ENCODE data around the gene TAF3. TPM values are rescaled to one million over a fixed set of nuclear protein-coding genes. Genes with fewer than 3 reads are reported as not detected.
"Not testable (repeated sequence)": the region's sequence is repeated elsewhere in the genome, so short reads cannot be mapped to it uniquely, and the experiment has no call there.

TAF3 gene
- total RNA-seq, 1 donor from 2014 or later, result 12.6 TPM

DNA sequence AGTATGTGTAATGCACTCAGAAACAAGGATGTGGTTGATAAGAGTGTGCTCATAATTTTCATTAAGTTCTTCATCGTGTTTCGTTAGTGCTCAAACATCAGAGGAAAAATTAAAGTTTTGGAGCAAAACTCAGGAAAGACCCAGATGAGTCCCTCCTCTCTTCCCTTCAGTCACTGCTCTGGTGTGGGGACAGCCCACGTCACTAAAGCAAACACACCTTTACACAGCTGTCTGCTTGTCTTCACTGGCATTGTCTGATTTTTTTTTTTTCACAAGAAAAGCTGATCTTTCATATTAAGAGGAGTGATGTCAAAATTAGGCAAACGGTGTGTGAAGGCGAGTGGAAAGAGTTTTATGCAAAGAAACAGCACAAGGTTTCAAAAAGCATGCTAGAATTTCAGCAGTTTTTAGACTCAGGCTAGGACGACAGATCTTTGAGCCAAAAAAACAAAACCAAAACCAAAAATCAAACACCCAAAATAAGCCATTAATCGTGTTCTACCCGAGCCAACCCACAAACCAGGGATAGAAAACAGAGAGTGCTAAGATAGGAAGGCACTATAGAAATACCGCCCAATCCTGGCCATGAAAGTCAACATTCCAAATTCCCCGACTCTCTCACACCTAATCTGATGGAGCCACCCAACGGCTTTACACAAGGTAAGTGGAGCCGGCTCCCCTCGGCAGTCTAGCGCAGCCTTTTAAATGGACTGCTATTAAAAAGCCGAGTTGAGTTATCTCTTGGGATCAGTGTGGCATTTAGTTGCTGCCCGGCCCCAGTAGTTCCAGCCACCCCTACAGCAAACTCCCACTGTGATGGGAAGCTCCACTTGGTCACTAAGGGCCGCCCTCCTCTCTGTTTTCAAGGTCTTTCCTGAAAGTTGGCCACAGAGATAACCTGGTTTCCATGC, 208.3 kb downstream of the TAF3 start:
- intact Hi-C loops (cut with micrococcal nuclease), result no loop called here
- ATAC-seq (ENCODE audit: low read depth) (no peak), DNase-seq (no peak)
- peak overlapping the region; percentile 21 for H3K4me3 Mint-ChIP-seq
- H3K4me1 Mint-ChIP-seq, result no peaks in the 10 kb centered on the region
- no peaks in the 10 kb centered on the region for H3K9me3 Mint-ChIP-seq
- POLR2A ChIA-PET, result no interaction called here
- no peaks in the 10 kb centered on the region for H3K36me3 Mint-ChIP-seq (ENCODE audit: low read depth)
- H3K27me3 Mint-ChIP-seq, result peaks cover 16% of the 10 kb centered on the region
- TF ChIP-seq, protein P1, sequence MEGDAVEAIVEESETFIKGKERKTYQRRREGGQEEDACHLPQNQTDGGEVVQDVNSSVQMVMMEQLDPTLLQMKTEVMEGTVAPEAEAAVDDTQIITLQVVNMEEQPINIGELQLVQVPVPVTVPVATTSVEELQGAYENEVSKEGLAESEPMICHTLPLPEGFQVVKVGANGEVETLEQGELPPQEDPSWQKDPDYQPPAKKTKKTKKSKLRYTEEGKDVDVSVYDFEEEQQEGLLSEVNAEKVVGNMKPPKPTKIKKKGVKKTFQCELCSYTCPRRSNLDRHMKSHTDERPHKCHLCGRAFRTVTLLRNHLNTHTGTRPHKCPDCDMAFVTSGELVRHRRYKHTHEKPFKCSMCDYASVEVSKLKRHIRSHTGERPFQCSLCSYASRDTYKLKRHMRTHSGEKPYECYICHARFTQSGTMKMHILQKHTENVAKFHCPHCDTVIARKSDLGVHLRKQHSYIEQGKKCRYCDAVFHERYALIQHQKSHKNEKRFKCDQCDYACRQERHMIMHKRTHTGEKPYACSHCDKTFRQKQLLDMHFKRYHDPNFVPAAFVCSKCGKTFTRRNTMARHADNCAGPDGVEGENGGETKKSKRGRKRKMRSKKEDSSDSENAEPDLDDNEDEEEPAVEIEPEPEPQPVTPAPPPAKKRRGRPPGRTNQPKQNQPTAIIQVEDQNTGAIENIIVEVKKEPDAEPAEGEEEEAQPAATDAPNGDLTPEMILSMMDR (IDR thresholded peaks at IDR 0.05), result no peak
- CTCF ChIA-PET, result no interaction called here
- H3K27ac Mint-ChIP-seq, result no peak overlapping the region

- DNase-seq; intact Hi-C loops (cut with micrococcal nuclease); H3K4me1 Mint-ChIP-seq; H3K4me3 Mint-ChIP-seq; ATAC-seq (ENCODE audit: low read depth); H3K36me3 Mint-ChIP-seq (ENCODE audit: low read depth); CTCF ChIA-PET; H3K9me3 Mint-ChIP-seq; POLR2A ChIA-PET; H3K27ac Mint-ChIP-seq: not testable (repeated sequence)
- H3K27me3 Mint-ChIP-seq, result peaks cover 41% of the 10 kb centered on the region
Measured at GRCh38 chr10:8031211-8031610, 212.9 kb downstream of the TAF3 start.

- Mint-ChIP-seq H3K27me3 (peaks cover 40% of the 10 kb centered on the region), H3K4me3 (no peak overlapping the region)
Measured at GRCh38 chr10:8032558-8032957, 214.3 kb downstream of the TAF3 start.

DNA sequence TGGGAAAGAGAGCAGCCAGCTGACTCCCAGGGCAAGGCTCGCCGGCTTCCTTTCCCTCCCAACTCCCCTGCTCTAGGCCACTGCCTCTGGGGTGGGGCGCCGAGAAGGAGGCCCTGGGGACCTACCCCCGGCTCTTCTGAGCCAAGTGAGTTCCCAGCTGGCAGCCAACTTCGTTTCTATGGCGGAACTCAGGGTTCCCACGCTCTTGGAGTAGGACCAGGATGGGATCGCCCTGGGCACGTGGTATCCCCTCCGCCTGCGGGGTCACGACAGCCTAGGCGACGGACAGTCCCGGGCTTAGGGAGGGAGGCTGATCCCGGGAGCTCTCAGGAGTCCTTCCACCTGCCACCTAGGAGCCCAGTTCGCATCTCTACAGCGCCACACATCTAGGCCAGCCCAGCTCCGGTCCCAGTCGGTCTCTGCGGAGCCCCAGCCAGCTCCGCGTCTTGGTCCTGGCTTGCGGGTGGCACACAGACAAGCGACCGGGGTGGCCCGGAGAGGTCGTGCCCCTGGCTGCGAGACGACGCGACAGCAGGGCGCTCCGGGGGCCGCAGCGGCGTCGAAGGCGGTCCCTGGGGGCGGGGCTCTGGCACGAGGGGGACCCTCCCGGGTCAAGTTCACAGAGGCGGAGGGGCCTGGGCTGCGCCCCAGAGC, 215.6 kb downstream of the TAF3 start:
- H3K9me3 Mint-ChIP-seq, result peaks cover 7% of the 10 kb centered on the region
- TF ChIP-seq, protein P1 (IDR thresholded peaks at IDR 0.05), result no peak
- no peak for ATAC-seq (ENCODE audit: low read depth)
- peaks cover 6% of the 10 kb centered on the region for H3K4me1 Mint-ChIP-seq
- CTCF ChIA-PET, result no interaction called here
- H3K36me3 Mint-ChIP-seq (ENCODE audit: low read depth), result no peaks in the 10 kb centered on the region
- intact Hi-C loops (cut with micrococcal nuclease), result no loop called here
- POLR2A ChIA-PET, result interaction anchor here (1.0 kb wide), 1 partner anchor 15 kb away, joined by 3 read pairs; no protein-coding TSS in a partner anchor
- no peak overlapping the region for H3K27ac Mint-ChIP-seq
- H3K4me3 Mint-ChIP-seq, result no peak overlapping the region
- peaks cover 51% of the 10 kb centered on the region for H3K27me3 Mint-ChIP-seq
- no peak for DNase-seq

More at GRCh38 chr10:8032558-8032957, 214.3 kb downstream of the TAF3 start:
- Mint-ChIP-seq H3K27ac (no peak overlapping the region), H3K9me3 (no peaks in the 10 kb centered on the region), H3K4me1 (peaks cover 6% of the 10 kb centered on the region), H3K36me3 (ENCODE audit: low read depth) (no peaks in the 10 kb centered on the region)
- TF ChIP-seq, protein P1 (IDR thresholded peaks at IDR 0.05), result no peak
- CTCF ChIA-PET, result no interaction called here
- intact Hi-C loops (cut with micrococcal nuclease), result no loop called here
- ATAC-seq (ENCODE audit: low read depth) (no peak), DNase-seq (no peak)
- POLR2A ChIA-PET, result no interaction called here

DNA sequence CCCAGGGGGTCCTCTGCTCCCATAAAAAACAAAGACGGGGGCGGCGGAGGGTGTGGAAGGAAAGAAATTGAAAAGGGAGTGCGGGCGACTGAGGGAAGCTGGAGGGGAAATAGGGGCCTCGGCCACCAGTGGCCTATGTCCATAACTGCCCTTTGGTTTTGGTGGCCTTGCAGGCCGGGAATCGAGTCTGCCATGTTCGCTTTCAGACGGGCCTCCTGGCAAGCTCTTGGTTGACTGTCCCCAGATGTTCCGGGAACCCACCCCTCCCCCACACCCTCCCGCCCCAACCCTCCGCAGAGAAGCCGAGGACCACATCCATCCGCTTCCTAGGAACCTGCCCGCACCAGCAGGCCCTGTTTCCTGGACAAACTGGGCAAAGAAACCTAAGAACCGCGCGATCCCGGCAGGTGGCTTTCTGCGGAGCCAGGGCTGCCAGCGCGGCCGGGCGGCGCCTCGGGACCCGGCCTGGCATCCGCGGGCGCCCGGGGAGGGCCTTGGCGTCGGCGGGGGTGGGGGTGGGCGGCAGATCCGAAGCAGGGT, 216.2 kb downstream of the TAF3 start:
- Mint-ChIP-seq H3K9me3 (peaks cover 9% of the 10 kb centered on the region), H3K4me1 (peaks cover 8% of the 10 kb centered on the region), H3K27ac (no peak overlapping the region), H3K36me3 (ENCODE audit: low read depth) (no peaks in the 10 kb centered on the region), H3K4me3 (no peak overlapping the region), H3K27me3 (peaks cover 57% of the 10 kb centered on the region)
- TF ChIP-seq, protein P1 (IDR thresholded peaks at IDR 0.05), result no peak
- ChIA-PET POLR2A (interaction anchor here (1.0 kb wide), 1 partner anchor 15 kb away, joined by 3 read pairs; no protein-coding TSS in a partner anchor), CTCF (no interaction called here)
- no peak for ATAC-seq (ENCODE audit: low read depth)
- DNase-seq, result no peak
- intact Hi-C loops (cut with micrococcal nuclease), result no loop called here

Measured in activated B cell treated with CpG ODN at 0.5 μM for 24 hours (primary cell).